Mesothelial cell of epicardium (in vitro differentiated cells): Measurements from ENCODE around the gene HDAC9. TPM values are rescaled to one million over a fixed set of nuclear protein-coding genes. Genes with fewer than 3 reads are reported as not detected.
A peak's percentile ranks its signal among the peaks of the same experiment; 100 is the strongest.

Experiments
- DNase-seq, 2 experiments: peaks; one replicate each; pipeline ENCODE4 v3.0.0; 2021; ENCODE audit warnings: low spot score in 2 of 2; ENCODE audit not compliant: unreplicated experiment in 2 of 2
- H3K27ac Mint-ChIP-seq: 2 replicates; pipeline ENCODE4 v1.8.0; 2021; ENCODE audit warnings: mixed read lengths
- H3K27me3 Mint-ChIP-seq: 2 replicates; pipeline ENCODE4 v1.8.0; 2021; ENCODE audit warnings: low read depth, mixed read lengths
- H3K36me3 Mint-ChIP-seq: 2 replicates; pipeline ENCODE4 v1.8.0; 2021; ENCODE audit warnings: mixed read lengths
- H3K4me1 Mint-ChIP-seq: 2 replicates; pipeline ENCODE4 v1.8.0; 2021; ENCODE audit warnings: mixed read lengths
- H3K4me3 Mint-ChIP-seq: 2 replicates; pipeline ENCODE4 v1.8.0; 2021; ENCODE audit warnings: mild to moderate bottlenecking, moderate library complexity, mixed read lengths
- H3K9me3 Mint-ChIP-seq: 2 replicates; pipeline ENCODE4 v1.8.0; 2021; ENCODE audit warnings: mixed read lengths
- total RNA-seq: library from RNA; stranded (reverse); gene quantifications from 3 replicates; pipeline ENCODE4 v1.2.1, GENCODE V29; 2021
- TF ChIP-seq, protein P1 (sequence below): fragments of 200-600 bp; sonication (generic); IDR thresholded peaks from one replicate; pipeline ENCODE4 v1.5.0; 2021; ENCODE audit warnings: antibody characterized with exemption; ENCODE audit not compliant: unreplicated experiment

HDAC9 gene
- total RNA-seq, 1 donor from 2014 or later = 37.4 TPM

DNA sequence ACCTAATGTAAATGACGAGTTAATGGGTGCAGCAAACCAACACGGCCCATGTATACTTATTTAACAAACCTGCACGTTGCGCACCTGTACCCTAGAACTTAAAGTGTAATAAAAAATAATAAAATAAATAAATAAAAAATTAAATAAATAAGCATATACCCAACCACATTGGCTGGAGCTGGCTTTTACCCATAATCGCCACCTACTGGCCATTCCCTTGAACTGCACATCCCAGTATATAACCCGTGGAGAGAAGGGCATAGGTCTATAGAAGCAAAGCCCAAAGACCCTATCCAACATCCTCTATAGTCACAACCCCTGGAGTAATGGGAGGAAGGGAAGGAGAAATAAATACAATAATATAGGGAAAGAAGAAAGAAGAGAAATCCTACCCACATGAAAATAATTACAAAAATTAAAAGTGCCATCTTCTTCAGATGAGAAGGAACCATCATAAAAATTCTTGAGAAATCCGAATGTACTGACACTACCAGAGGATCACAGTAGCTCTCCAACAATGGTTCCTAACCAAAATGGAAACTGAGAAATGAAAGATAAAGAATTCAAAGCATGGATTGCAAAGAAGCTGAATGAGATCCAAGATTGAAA is 556.3 kb downstream of the HDAC9 start:
- H3K4me1 Mint-ChIP-seq = no peaks in the 10 kb centered on the region

More for the DNA sequence above, 556.3 kb downstream of the HDAC9 start:
- no peak for DNase-seq
- H3K36me3 Mint-ChIP-seq = peaks cover 75% of the 10 kb centered on the region
- TF ChIP-seq, protein P1, sequence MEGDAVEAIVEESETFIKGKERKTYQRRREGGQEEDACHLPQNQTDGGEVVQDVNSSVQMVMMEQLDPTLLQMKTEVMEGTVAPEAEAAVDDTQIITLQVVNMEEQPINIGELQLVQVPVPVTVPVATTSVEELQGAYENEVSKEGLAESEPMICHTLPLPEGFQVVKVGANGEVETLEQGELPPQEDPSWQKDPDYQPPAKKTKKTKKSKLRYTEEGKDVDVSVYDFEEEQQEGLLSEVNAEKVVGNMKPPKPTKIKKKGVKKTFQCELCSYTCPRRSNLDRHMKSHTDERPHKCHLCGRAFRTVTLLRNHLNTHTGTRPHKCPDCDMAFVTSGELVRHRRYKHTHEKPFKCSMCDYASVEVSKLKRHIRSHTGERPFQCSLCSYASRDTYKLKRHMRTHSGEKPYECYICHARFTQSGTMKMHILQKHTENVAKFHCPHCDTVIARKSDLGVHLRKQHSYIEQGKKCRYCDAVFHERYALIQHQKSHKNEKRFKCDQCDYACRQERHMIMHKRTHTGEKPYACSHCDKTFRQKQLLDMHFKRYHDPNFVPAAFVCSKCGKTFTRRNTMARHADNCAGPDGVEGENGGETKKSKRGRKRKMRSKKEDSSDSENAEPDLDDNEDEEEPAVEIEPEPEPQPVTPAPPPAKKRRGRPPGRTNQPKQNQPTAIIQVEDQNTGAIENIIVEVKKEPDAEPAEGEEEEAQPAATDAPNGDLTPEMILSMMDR = peak; percentile 72
- no peak overlapping the region for H3K27ac Mint-ChIP-seq
- peaks cover 57% of the 10 kb centered on the region for H3K9me3 Mint-ChIP-seq
- no peak overlapping the region for H3K4me3 Mint-ChIP-seq
- no peaks in the 10 kb centered on the region for H3K27me3 Mint-ChIP-seq
